ENCODE measurements around the gene NMNAT2. TPM values are rescaled to one million over a fixed set of nuclear protein-coding genes. Genes with fewer than 3 reads are reported as not detected.

NMNAT2 gene
- polyA plus RNA-seq, 4 donors, result 2.2 to 4.2 (median 3.6) TPM

DNA sequence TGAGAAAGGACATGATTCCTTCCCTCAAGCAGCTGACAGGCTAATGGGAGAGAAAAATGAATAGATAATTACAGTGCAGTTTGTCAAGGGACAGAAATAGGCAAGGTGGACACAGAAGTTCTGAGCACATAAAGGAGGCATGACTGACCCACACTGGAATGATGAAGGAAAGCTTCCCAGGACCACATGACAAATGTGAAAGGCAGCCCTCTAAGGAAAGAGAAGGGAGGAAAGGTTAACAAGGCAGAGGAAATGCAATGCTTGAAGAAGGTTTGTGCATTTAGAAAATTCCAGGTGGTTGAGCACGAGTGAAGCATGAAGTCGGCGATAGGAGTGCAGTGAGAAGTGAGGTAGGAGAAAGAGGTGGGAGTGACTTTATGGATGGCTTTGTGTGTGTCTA is 194.7 kb downstream of the NMNAT2 start:
- DNase-seq (ENCODE audit: low read depth in 4 of 4, low spot score in 2 of 4), result no peak

DNA sequence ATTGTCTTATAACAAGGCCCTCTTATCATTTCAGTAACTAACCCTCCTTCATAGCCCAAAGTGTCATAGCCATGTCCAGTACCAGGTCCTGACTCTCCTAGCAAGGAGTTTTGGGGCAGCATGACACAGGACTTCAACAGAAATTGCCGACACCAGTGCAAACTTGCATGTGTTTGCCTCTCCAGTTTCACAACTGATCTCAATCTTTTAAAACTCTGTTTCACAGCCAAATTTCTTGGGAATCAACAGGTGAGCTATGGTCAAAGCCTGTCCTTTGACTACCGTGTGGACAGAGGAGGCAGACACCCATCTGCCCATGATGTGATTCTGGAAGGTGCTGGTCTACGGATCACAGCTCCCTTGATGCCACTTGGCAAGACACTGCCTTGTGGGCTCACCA is 195.3 kb downstream of the NMNAT2 start:
- no peak for DNase-seq (ENCODE audit: low read depth in 4 of 4, low spot score in 2 of 4)

DNA sequence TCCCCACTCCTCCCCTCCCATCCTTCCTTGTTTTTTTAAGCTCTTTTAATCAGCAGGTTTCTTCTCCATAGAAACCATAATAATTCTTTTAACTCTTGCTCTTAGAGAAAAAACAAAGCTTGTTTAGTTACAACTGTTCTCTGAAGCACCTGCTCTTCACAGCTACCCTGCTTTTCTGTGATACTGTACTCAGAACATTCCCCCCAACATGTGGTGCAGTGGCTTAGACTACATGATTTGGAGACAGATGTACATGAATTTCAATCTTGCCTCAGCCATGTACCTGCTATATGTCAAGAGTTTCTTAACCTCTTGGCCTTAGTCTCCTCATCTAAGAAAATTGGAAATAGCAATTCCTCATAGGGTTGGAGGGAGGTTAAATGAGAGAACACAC is 198.6 kb downstream of the NMNAT2 start:
- DNase-seq (ENCODE audit: low read depth in 4 of 4, low spot score in 2 of 4), result no peak

DNA sequence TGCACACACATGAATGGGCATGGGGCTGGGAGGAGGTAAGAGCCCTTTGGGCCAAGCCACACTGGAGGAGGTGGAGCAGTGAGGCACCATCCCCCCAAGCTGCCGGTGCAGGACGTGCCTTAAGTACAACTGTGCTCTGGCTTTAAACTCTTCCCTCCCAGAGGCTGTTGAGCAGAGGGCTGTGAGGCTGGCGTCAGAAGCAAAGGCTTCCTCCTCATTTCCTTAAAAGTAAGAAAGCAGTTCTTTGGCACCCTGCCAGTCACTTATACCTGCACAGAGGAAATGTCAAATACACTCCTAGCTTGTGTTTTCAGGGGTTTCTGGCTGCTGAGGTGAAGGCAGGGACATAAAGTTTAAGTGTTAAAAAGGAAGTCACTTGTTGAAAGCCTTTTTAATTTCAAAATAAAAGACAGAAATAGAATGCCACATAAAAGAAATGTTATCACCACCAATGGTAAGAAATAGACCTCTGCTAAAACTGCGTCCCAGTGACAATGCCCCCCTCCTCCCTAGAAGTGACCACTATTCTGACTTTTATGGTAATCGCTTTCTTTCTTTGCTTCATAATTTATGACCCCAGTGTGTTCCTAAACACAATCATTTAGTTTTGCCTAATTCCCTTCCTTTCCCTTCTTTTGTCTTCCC is 199.1 kb downstream of the NMNAT2 start:
- peak in 2 of 4 donors; percentile 53 to 66 for DNase-seq (ENCODE audit: low read depth in 4 of 4, low spot score in 2 of 4)

DNA sequence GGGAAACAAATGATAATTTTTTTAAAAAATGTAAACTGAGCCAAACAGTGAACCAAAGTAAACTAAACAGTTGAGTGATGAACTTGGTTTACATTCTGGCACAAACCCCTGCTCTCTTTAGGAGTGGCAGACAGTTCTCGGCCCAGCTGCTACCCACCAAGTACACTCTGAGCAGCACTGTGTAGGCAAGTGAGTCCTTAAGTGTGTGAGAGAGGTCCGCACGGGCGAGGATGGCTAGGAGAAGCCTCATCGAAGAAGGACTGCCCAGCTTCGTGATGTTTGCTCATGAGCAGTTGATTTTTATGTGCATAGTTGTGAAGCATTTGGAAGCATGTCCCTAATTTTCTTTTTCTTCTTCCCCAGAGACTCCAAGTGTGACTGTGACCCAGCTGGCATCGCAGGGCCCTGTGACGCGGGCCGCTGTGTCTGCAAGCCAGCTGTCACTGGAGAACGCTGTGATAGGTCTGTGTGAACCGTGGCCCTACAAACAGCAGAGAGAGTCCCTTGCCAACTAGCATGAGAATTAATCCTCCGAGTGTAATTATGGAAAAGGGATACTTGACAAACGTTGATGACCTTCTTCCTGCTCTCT is 200.1 kb downstream of the NMNAT2 start:
- no peak for DNase-seq (ENCODE audit: low read depth in 4 of 4, low spot score in 2 of 4)

DNA sequence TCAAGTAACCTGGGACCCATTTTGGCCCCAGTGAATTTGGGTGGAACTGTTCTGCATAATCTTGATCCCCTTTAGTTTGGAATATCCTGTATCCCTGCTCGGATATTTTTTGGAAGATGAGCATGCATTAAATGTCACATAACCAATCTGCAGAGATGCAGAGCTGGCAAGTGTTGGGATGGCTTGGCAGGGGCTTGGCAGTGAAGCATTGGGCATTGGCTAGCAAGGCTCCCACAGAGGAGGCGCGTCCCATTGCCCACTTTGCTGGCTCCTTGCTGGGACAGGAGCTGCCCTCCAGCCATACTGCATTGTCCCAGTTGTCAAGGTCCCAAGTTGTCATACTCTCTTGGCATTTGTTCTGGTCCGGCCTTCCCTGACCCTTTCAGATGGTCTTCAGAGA is 202.2 kb downstream of the NMNAT2 start:
- DNase-seq (ENCODE audit: low read depth in 4 of 4, low spot score in 2 of 4), result no peak

DNA sequence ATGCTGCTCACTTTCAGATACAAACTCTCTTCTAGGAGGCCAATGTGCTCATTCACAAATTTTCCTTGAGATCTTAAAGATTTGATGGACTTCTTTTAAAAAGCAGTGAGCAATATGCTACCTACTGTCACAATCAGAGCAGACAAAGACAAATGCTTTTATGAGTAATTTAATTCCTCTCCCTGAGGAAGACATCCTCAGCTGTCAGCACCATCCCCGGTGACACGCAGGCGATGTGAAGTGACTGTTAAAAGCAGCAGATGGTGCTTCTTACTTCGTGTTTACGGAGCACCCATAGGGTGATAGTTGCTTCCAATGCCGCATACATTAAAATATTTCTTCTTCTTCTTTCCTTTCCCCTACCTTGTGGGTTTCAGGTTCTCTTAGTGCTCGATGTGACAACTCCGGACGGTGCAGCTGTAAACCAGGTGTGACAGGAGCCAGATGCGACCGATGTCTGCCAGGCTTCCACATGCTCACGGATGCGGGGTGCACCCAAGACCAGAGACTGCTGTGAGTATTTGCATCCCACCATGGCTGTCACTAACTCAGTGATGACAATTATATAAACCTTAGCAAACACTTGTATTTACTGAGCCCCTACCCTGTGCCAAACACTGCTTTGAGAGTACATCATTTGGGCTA is 203.0 kb downstream of the NMNAT2 start:
- no peak for DNase-seq (ENCODE audit: low read depth in 4 of 4, low spot score in 2 of 4)

DNA sequence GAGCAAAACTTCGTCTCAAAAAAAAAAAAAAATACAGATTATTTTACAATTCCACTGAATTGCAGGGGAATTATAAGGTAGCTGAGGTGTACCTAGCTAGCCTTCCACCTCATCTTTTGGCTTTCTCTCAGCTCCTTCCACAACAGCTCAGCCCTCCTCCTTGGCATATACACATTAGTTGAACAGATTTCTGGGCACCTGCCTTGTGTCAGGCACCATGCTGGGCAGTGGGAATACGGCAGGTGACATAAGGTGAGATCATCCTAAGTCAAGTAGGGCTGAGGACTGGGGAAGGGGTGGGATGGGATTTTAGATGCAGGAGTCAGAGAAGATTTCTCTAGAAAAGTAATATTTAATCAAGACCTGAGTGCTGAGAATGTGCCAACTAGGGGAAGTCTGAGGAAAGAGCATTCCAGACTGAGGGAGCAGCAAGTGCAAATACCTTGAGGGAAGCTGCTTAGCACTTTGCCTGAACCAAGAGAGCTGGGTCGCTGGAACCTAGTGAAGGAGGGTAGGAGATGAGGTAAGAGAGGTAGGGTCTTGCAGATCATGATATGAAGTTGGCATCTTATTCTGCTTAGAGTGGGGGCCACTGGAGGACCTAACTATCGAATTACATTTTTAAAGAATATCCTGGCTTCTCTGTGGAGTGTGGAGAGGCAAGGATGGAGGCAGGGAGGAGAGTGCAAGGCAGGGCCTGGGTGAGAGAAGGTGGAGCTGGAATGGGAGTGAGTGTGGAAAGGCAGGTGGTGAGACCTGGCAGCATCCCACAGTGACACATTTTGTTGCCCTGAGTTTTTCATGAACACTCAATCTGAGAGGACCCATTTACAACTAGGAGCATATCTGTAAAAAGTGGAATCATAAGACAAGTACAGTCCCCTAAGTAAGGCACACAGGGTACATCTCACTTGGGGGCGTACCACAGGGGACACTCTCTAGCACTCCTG is 203.9 kb downstream of the NMNAT2 start:
- no peak for DNase-seq (ENCODE audit: low read depth in 4 of 4, low spot score in 2 of 4)

DNA sequence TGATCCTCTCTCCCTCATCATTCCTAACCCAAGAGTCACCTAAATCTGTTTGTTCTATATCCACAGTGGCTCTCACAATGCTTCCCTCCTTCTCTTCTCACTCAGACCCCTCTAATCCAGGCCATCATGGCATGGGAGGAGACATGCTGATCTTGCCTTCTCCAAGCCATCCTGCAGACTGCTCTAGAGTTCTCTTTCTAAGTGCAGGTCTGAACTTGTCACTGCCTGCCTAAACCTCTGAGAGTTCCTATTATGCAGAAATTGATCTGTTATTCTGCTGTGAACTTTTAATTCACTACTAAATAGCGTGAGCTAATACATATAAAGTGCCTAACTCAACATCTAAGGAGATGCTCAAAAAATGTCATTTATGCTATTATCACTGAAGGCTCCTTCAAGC is 205.3 kb downstream of the NMNAT2 start:
- DNase-seq (ENCODE audit: low read depth in 4 of 4, low spot score in 2 of 4), result no peak

DNA sequence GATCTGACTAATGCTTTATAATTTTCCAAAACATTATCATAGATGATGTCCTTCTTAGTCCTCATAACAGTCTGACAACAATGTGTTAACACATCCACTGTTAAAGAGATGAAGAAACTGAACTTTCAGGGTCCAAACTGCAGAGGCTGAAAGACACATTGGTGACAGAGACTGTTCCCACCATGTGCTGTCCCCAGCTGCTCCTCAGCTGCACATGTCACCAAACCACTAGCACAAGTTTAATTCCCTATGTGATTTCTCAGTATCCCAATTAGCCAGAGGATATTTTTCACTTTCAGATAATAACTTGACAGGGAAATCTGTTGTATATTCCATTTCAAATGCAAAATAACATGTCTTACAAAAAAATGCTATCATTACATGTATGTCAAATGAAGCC is 207.5 kb downstream of the NMNAT2 start:
- no peak for DNase-seq (ENCODE audit: low read depth in 4 of 4, low spot score in 2 of 4)

DNA sequence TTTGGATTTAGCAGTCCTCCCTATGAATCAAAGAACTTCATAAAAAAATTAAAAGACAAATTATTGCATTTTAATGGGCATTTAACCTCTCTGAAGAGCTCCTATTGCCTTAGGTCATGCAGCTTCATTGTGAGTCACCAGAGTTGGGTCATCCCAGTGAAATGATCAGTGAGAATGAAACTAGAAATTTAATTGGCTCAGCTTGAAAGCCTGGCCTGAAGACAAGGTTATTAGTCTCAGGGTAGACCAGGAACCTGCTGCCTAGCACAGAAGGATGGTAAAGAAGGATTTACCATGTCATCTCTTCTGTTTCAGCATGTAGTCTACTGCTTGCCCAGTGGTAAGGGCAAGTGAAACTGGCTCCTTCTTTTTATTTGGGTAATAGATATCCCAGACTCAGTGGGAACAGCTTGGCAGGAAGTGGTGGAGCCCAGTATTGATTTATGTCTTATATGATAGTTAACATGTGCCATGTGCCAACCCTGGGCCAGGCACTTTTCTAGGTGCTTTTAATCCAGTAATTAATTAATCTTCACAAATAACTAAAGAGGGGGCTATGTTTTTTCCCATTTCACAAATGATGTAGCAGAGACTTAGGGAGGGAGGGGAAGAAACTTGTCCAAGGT is 208.5 kb downstream of the NMNAT2 start:
- DNase-seq (ENCODE audit: low read depth in 4 of 4, low spot score in 2 of 4), result no peak

DNA sequence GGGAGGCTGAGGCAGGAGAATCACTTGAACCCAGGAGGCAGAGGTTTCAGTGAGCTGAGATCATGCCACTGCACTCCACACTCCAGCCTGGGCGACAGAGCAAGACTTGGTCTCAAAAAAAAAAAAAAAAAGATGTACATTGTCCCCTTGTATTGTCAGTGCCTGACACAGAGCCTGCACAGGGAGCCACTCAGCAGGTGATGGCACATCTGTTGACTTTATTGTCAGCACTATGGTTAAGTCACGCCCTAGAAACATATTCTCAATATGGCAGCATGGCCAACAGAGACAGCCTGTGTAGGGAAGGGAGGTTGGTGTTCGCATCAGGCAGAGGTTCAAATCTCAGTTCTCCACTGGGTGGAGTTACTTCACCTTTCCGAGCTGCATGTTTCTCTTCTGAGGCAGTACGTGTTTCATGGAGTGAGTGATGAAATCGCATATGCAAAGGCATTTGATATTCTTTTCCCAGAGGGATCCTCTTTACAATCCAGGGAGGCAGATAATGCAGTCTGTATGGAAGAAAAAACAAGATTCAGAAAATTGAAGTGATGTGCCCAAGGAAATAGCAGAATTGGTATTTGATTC is 211.6 kb downstream of the NMNAT2 start:
- DNase-seq (ENCODE audit: low read depth in 4 of 4, low spot score in 2 of 4), result no peak

DNA sequence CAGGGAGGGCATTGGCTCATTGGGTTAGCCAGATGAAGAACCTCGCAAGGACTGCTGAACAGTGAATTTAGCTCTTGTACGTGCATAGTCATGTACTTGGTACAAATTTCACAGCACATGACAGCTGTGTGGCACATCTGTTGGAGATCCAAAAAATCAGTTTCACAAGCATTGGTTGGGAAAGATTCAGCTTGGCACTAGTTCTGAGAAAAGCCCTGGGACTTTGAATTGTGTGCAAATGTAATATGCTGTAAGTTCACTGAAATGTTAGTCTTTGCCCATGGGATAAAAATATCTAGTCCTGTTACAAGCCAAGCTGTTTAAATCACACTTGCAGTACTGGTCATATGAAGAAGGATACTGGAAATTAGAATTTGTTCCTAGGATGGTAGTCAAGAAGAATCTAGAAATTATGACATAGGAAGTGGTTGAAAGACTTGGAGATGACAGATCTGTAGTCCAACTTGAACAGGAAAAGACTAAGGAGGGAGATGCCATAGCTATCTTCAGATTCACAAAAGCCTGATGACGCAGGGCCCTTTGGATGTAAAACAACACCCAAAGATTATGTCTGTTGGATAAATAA is 212.9 kb downstream of the NMNAT2 start:
- DNase-seq (ENCODE audit: low read depth in 4 of 4, low spot score in 2 of 4), result no peak

DNA sequence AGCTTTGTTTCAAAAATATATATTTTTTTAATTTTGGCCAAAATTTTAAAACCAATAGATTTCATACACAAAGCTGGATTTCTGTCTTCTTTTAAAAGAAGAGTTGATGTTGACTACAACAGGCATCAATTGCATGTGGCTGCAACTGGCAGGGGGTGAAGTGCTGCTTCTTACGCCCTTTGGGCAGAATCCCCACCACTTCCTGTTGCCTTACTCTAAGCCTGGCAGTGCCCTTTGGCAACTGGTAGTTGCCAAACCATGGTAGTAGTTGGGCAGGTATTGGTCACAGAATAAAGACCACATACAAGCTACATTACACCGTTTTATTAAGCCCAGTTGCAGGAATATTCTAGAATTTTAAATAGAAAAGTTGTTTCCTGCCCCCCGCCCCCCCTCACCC is 215.1 kb downstream of the NMNAT2 start:
- no peak for DNase-seq (ENCODE audit: low read depth in 4 of 4, low spot score in 2 of 4)

DNA sequence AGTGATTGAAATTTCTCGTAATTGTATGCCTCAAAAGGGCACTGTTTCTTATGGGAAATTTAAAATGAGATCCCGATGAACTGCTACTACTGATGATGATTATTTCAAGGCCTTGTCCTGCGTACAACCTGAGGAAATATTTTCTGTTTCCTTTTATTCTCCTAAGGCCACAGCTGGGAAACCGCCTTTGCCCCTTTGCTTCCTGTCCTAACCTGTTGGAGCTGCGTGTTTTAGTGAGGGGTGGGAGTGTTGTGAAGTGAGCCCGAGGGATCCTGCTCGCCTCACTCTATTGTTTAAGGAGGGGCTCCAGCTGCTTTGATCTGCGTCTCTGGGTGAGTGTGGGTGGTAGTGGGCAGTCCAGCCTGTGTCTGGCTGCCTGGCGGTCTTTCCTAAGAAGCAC is 217.7 kb downstream of the NMNAT2 start:
- no peak for DNase-seq (ENCODE audit: low read depth in 4 of 4, low spot score in 2 of 4)

DNA sequence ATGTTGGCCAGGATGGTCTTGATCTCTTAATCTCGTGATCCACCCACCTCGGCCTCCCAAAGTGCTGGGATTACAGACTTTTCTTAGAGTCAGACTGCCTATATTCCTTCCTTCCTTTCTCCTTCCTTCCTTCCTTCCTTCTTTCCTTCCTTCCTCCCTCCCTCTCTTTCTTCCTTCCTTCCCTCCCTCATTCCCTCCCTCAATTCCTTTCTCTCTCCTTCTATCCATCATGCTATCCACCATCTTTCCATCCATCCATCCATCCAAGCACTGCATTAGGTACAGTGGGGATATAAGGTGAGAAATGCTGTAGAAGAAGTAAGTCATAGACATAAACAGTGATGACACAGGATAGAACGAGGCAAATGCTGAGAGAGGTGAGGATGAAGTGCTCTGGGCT is 218.9 kb downstream of the NMNAT2 start:
- DNase-seq (ENCODE audit: low read depth in 4 of 4, low spot score in 2 of 4), result no peak

DNA sequence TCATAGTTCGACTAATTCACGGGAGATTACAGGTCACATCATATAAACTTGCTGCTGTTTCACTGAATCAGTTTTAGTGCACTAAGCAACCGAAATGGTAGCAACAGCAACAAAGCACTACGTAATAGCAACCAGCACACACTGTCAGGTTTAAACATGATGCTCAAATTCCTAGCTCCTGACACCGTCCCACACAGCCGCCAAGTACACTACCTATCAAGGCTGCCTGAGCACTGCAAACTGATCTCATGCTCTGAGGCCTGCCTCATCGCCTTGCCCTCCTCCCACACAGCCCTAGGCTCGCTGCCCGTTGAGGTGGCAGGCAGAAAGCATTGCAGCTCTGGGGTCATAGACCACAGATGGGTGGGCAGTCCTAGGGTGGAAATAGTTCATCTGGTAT is 219.7 kb downstream of the NMNAT2 start:
- no peak for DNase-seq (ENCODE audit: low read depth in 4 of 4, low spot score in 2 of 4)

All from left renal cortex interstitium (tissue), 4 donors.